GM18505 (cell line): ENCODE measurements around the gene PXYLP1.

Experiments
- ATAC-seq: cut with Tn5 transposase; IDR thresholded peaks from one replicate; pipeline ENCODE4 v1.9.1; 2021; ENCODE audit not compliant: unreplicated experiment
- POLR2A ChIP-seq: IDR thresholded peaks from 4 replicates; pipeline ENCODE4 v1.6.1; 2011; ENCODE audit warnings: borderline replicate concordance; ENCODE audit not compliant: insufficient read depth, insufficient read length; ENCODE audit errors: extremely low read depth

PXYLP1 gene

DNA sequence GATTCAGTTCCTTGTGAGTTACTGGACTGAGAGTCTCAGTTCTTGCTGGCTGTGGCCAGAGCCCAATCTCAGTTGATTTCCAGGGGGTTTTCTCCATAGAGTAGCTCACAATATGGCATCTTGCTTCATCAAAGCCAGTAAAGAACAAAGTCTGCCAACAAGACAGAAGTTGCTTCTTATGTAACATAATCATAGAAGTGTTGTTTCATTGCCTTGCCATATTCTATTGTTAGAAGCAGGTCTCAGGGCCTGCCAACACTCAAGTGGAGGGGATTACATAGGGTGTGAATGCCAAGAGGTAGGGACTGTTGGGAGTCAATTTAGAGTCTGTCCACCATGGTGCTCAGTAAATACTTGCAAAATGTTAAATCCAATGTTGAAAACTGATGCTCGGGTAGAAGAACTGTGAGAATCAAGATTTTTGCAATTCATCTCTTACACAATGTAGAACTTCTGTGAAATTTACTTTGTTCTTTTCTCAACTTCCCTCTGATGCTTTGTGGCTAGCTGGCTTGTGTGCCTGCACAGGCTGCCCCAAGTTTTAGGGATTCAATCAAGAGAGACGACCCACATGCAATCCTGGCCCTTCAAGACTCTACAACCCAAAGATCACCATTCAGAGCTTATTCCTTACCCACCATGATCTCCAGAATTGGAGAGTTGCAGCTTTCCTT, 13.3 kb upstream of the PXYLP1 start:
- no peak for ATAC-seq
- TF ChIP-seq POLR2A: no peak

DNA sequence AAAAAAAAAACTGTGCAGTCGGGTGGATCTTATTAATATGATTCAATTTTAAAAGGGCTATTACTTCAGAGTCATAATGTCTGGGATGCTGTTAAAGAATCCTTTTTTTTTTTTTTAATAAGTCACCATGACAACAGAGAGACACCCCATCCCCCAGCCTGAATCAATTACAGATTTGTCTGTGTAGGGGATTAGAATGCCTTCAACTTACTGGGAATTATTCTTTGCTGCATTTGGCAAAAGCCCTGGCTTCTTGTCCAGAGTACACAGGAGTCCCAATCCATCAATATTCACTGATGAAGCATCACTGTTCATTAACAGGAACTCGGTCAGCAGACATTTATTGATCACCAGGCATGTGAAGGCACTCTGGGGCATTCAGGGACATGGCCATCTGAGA, 12.7 kb upstream of the PXYLP1 start:
- no peak for ATAC-seq
- TF ChIP-seq POLR2A: no peak

DNA sequence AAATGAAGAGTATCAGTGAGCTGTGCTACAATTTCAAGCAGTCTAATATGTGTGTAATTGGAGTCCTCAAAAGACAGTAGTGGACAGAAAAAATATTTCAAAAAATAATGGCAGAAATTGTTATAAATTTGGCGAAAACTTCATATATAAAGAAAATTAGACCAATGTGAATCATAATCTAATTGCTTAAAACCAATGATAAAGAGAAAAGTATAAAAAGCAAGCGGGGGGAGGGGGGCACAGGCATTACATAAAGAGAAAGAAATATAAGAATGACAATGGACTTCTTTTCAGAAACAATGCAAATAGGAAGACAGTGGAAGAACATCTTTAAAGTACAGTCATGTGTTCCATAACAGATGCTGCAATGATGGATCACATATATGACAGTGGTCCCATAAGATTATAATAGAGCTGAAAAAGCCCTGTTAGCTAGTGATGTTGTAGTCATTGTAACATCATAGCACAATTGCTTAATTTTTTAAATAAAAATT, 7.9 kb upstream of the PXYLP1 start:
- ATAC-seq: no peak
- no peak for TF ChIP-seq POLR2A

DNA sequence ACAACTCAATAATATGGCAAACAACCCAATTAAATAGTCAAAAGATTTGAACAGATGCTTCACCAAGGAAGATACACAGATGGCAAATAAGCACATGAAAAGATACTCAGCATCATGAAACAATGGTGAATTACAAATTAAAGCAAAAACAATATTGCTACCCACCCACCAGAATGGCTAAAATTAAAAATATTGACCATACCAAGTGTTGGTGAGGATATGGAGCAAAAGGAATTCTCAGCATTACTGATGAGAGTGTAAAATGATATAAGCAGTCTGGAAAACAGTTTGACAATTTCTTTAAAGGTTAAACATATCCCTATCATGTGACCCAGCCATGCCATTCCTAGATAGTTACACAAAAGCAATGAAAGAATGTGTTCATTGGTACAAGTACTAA, 5.7 kb upstream of the PXYLP1 start:
- TF ChIP-seq POLR2A: no peak
- ATAC-seq: no peak

DNA sequence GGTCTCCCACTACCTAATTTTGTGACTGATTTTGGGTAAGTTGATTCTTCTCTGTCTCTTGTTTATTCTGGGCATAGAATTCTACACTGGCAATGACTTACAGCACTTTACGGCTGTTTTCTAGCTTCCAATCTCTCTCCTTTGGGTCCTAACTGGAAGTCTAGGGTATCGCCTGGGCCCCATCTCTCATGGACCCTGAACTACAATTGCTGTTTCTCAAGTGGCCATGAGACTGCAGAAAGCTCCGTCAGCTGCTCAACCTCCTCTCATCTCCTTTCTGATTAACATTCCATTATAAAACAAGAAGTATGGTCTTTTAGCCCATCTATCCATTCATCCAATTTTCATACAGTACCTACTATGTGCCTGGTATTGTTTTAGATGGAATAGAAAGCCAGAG, 4.4 kb upstream of the PXYLP1 start:
- no peak for ATAC-seq
- no peak for TF ChIP-seq POLR2A

DNA sequence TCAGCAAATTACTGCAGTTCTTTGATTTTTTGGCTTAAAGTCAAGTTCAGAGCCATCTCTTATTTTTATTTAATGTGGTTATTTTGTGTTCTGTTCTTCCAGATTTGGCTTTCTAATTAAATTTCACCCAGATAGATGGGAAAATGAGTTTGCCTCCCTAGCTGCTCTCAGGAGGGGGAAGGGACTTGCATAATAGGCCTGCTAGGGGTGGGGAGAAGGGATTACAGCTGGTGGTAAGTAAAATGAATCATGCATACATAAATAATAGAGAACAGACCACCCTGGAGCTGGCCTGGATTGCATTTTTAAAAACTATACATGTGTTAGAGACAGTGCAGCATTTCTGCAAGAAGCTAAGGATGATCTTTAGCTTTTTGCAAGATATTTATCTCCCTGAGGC, 3.9 kb upstream of the PXYLP1 start:
- TF ChIP-seq POLR2A: no peak
- no peak for ATAC-seq

DNA sequence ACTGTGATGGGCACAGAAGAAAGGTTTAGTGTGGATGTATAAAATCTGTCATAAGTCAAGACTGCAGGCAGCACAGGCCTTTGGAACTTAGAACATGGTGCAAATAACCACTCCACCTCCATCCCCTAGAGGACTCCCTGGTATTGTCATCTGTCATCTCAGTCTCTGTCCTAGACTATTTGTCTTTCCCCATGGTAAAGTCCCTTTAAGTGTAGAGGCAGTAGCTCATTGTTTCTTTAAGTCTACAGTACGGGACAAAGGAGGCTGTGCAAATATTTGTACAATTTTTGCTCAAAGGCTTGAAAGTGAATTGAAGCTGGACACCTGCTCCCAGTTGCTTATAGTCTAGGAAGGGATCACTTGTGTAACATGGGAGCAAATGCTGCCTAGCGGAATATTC, 3.2 kb upstream of the PXYLP1 start:
- ATAC-seq: no peak
- TF ChIP-seq POLR2A: no peak

DNA sequence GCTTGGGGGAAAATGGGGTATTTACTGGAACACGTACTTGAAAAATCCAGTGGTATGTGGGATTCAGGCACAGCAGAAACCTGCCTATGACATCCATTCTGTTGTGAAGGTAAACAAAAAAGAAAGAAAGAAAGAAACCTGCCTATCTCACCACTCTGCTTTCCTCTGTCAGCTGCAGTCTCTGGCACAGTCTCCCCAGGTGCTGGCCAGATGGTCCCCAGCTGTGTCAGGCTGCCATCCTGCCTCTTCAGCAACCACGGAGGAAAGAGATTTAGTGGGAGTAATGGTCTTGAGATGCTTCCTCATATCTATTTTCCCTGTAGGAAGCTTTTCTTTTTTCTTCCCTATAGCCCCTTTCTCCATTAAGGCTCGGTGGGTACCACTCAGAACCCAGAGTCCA, 2.5 kb upstream of the PXYLP1 start:
- no peak for ATAC-seq
- no peak for TF ChIP-seq POLR2A

DNA sequence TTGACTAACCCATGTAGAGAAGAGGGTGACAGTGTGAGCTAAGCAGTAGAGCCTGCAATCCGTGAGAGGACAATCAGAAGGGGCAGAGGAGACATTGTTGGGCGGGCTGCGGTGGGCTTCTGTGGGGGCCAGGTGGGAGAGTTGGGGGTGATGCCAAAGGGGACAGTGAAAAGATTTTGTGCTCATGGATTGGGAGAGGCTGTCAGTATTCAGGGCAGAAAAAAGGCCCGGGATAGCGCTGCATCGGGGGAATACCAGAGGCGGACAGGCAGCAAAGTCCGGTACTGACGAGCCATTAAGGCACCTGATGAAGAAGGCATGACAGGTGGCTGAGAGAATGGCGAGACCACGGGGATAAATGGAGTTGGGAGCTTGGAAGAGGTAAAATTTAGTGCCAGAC, 1.3 kb upstream of the PXYLP1 start:
- no peak for TF ChIP-seq POLR2A
- ATAC-seq: no peak

DNA sequence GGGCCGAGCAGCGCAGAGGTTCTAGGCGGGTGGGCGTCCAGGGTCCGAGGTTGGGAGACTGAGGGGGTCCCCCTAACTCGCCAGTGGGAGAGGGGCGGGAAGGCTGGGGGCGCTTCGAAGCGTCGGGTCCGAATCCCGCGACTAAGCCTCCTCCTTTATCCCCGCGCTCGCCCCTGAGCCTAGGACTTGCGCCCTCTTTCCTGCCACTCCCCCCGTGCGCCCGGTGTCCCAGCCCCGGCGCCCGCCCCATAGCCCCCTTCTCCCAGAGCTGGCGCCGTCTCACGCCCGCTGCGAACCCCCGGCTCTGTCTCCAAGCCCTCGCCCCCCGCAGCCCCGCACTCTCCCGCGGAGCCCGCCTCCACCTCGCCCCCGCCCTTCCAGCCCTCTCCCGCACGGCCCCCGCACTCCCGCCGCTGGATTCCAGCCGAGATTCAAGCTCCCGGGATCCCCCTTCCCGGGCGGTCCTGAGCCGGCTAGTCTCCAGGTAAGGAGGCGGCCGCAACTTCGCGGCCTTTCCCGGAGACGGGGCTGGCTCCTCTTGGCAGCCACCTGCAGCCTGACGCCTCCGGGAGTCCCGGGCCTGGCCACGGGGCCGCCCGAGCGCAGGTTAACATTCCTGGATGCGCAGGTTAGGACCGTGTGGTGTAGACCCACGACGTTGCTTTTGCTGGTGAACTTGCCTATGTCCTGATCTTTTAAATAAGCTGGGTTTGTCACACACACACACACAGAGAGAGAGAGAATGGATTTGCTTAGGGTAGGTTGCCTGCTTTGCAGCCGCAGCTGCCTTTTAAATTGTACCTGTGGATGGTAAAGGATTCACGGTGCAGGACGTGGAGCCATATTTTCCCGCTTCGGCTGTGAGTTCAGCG, 563 bp downstream of the PXYLP1 start:
- peak; percentile 2 for ATAC-seq
- no peak for TF ChIP-seq POLR2A

DNA sequence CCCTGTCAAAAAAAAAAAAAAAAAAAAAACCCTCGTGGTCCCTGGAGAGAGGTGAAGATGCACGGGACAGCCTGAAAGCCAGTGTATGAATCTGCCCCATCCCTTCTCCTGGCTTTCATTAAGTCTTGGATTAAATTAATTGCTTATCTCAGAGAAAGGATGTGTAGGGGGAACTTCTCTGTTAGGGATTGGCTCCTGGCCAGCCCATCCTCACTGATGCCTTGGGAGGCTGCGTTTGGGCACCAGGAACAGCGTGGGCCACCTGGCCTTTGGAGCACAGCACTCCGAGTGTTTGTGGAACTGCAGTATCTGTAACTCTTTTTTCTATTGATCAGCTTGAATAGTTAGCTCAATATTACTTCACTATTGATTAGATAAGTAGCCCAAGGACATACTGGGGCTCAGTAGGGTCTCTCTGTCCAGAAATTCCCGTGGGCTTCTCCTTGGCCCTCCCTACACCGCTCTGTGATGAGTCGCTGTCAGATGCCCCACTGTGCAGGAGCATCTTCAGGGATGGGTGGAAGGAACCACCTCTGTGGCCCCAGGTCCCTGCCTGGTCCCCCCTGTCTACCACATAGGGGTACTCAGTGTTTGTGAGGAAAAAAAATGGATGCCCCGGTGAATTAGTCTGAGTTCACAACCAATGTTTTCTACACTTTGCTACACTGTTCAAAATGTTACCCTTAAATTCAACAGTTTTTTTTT, 2.0 kb downstream of the PXYLP1 start:
- ATAC-seq: no peak
- no peak for TF ChIP-seq POLR2A

DNA sequence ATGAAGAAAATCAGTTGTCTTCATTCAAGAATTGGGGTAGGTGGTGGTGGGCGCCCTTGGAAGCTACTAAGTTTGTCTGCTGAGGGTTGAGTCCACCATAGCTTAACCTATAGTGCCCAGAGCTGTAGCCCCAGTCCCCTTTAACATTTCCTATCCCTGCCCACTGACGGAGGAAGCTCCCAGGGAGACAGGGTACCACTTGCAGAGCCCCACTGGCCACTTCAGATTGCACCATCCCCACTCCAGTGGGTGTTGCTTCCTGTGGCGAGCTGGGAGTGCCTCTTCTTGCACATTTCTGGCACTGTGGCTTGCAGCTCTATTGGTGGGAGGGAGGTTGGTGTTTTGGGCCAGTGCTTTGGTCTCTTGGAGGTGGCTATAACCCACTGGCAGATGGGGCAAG, 2.7 kb downstream of the PXYLP1 start:
- ATAC-seq: no peak
- no peak for TF ChIP-seq POLR2A

DNA sequence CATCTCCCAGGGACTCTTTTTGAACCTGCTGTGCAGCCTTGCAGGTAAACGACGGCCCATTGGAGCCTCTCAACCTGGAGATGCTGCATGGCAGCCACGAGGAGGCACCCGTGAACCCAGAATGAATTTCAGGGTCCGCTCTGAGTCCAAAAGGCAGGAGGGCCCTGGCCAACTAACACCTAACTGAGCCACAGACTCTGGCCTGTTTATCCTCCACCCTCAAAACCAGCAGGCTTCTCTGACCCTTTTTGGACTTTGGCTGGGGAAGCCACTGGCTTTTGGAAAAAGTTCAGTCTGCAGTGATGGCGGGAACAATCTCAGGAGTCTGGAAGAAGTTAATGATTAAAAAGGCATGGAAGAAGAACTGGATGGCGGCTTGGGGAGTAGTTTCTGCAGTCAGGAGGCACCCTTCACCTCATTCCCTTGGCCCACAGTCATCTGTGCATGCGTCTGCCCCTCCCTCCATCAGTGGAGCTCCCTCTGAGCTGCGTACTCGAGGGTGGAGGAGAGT, 4.1 kb downstream of the PXYLP1 start:
- no peak for ATAC-seq
- no peak for TF ChIP-seq POLR2A
